GM12878 (cell line): ENCODE measurements around the gene SLC37A1. TPM values are rescaled to one million over a fixed set of nuclear protein-coding genes. Genes with fewer than 3 reads are reported as not detected.

Source experiments
- ATAC-seq: fragments of 200-7000 bp; cut with Tn5 transposase; 3 replicates; pipeline ENCODE4 v1.9.1; 2020; ENCODE audit warnings: mild to moderate bottlenecking, moderate library complexity
- BruUV-seq: library from RNA; stranded (reverse); fragments of 400-500 nt; replicated peaks from 2 replicates; lab custom pipeline; 2021; lab: Mats Ljungman, UMichigan
- CTCF ChIA-PET: fragments of 300-600 bp; sonication (Branson Sonifier 250); formaldehyde crosslinking; extraction: SDS; loops from one replicate; lab custom pipeline; 2021; ENCODE audit warnings: inconsistent platforms; lab: Yijun Ruan, JAX
- POLR2A ChIA-PET: fragments of 350-600 bp; formaldehyde crosslinking; extraction: SDS; loops from one replicate; lab custom pipeline; 2021; ENCODE audit warnings: inconsistent platforms; lab: Charles Lee
- RAD21 ChIA-PET: fragments of 300-600 bp; sonication (Branson Sonifier 250); formaldehyde crosslinking; loops from one replicate; lab custom pipeline; 2023; ENCODE audit warnings: antibody characterized with exemption; ENCODE audit not compliant: unreplicated experiment; lab: Charles Lee
- SMC1A ChIA-PET: fragments of 300-600 bp; sonication (Branson Sonifier 250); formaldehyde crosslinking; loops from one replicate; lab custom pipeline; 2023; ENCODE audit not compliant: unreplicated experiment, uncharacterized antibody; lab: Charles Lee
- DNase-seq: peaks from one replicate; pipeline ENCODE4 v3.0.0-alpha.2; 2011; ENCODE audit warnings: low read depth, low spot score
- FAIRE-seq: peaks from 3 replicates; lab custom pipeline; 2011; peaks lifted over from hg19 to GRCh38; lab: Jason Lieb, UNC
- H2AFZ ChIP-seq: 2 replicates; pipeline ENCODE4 v1.6.0; 2011; ENCODE audit warnings: low read depth, low read length, control low read depth; ENCODE audit not compliant: control insufficient read depth
- H3K27ac ChIP-seq: 2 replicates; pipeline ENCODE4 v1.5.1; 2011; ENCODE audit warnings: control low read depth; ENCODE audit not compliant: control insufficient read depth, insufficient read depth
- H3K27me3 ChIP-seq, 2 experiments: replicated peaks in 1 of 2; 2 replicates each; pipeline versions ENCODE4 v1.6.0 to v1.6.1; 2011; ENCODE audit warnings: low read length in 1 of 2; ENCODE audit not compliant: control insufficient read depth in 2 of 2, insufficient read depth in 2 of 2
- H3K36me3 ChIP-seq, 2 experiments: 2 replicates each; pipeline ENCODE4 v1.5.1; 2011; ENCODE audit warnings: low read length in 1 of 2; ENCODE audit not compliant: control insufficient read depth in 2 of 2, insufficient read depth in 2 of 2
- H3K4me1 ChIP-seq: 2 replicates; pipeline ENCODE4 v1.6.1; 2011; ENCODE audit warnings: mild to moderate bottlenecking, low read length, moderate library complexity, mixed read lengths; ENCODE audit not compliant: control insufficient read depth, insufficient read depth
- H3K4me2 ChIP-seq: 2 replicates; pipeline ENCODE4 v1.6.0; 2011; ENCODE audit warnings: control low read depth; ENCODE audit not compliant: control insufficient read depth, insufficient read depth
- H3K4me3 ChIP-seq: fragments of 200-600 bp; sonication (generic); 2 replicates; pipeline ENCODE4 v1.5.1; 2016
- H3K79me2 ChIP-seq: 2 replicates; pipeline ENCODE4 v1.6.0; 2011; ENCODE audit warnings: low read length; ENCODE audit not compliant: control insufficient read depth, insufficient read depth
- H3K9ac ChIP-seq: 2 replicates; pipeline ENCODE4 v1.8.0; 2011; ENCODE audit warnings: low read length, control low read depth, mixed read lengths; ENCODE audit not compliant: control insufficient read depth, insufficient read depth
- H3K9me3 ChIP-seq: replicated peaks from 3 replicates; pipeline ENCODE4 v1.5.1; 2011; ENCODE audit warnings: mild to moderate bottlenecking, low read length; ENCODE audit not compliant: control insufficient read depth, insufficient read depth
- H4K20me1 ChIP-seq: 2 replicates; pipeline ENCODE4 v1.6.0; 2011; ENCODE audit not compliant: control insufficient read depth, insufficient read depth
- KDM1A ChIP-seq: fragments of 200-600 bp; sonication (generic); IDR thresholded peaks from 2 replicates; pipeline ENCODE4 v1.6.1; 2016; ENCODE audit warnings: borderline replicate concordance
- MEF2B ChIP-seq: fragments of 450-650 bp; IDR thresholded peaks from 2 replicates; pipeline ENCODE4 v1.6.1; 2018; ENCODE audit warnings: mild to moderate bottlenecking, moderate library complexity; ENCODE audit not compliant: partially characterized antibody, poor library complexity, severe bottlenecking
- NR2C2 ChIP-seq: IDR thresholded peaks from 2 replicates; pipeline ENCODE4 v1.6.1; 2011; ENCODE audit warnings: borderline replicate concordance, low read depth; ENCODE audit not compliant: control insufficient read depth, insufficient read length
- RELA ChIP-seq: fragments of 450-650 bp; IDR thresholded peaks from 2 replicates; pipeline ENCODE4 v1.8.0; 2014; ENCODE audit warnings: borderline replicate concordance; ENCODE audit not compliant: partially characterized antibody
- SIX5 ChIP-seq: IDR thresholded peaks from 2 replicates; pipeline ENCODE4 v1.6.1; 2011; ENCODE audit warnings: mild to moderate bottlenecking, low read depth, low read length, moderate library complexity; ENCODE audit not compliant: severe bottlenecking
- SMARCA5 ChIP-seq: fragments of 450-650 bp; IDR thresholded peaks from 2 replicates; pipeline ENCODE4 v1.6.1; 2017; ENCODE audit warnings: mild to moderate bottlenecking
- SPI1 ChIP-seq: IDR thresholded peaks from 2 replicates; pipeline ENCODE4 v1.6.1; 2011; ENCODE audit warnings: low read depth, mild to moderate bottlenecking, low read length, moderate library complexity, borderline replicate concordance; ENCODE audit not compliant: insufficient read depth
- SUPT20H ChIP-seq: IDR thresholded peaks from 2 replicates; pipeline ENCODE4 v1.6.1; 2011; ENCODE audit warnings: low read depth, mild to moderate bottlenecking, low read length, moderate library complexity, borderline replicate concordance; ENCODE audit not compliant: control insufficient read depth
- WGBS: methylation state at CpG from one replicate; pipeline ENCODE4 v1.1.6; 2016; ENCODE audit warnings: low lambda C conversion rate; ENCODE audit not compliant: insufficient replicate concordance, insufficient coverage; ENCODE audit errors: missing lambda C conversion rate; 5-methylcytosine and 5-hydroxymethylcytosine counted together
- in situ Hi-C: fragments of 300-500 bp; cut with MboI; formaldehyde crosslinking; loops from 9 replicates; pipeline ENCODE4 v1.14.3; 2018; ENCODE audit warnings: mixed read lengths
- intact Hi-C: fragments of 100-400 bp; cut with micrococcal nuclease; formaldehyde crosslinking; loops from one replicate; pipeline ENCODE4 v1.14.2; 2022; ENCODE audit not compliant: unreplicated experiment
- polyA plus RNA-seq, 11 experiments: library from polyadenylated mRNA; depleted of rRNA in 4 of 11; unstranded in 6 of 11; stranded (reverse) in 5 of 11; fragments of >200 nt; fragmentation: Nextera tagmentation in 4 of 11; fragmentation: Illumina TruSeq in 1 of 11; extraction: Ambion mirVana in 4 of 11; extraction: Trizol in 1 of 11; gene quantifications; 1 replicate in 1 of 11; 2 replicates in 10 of 11; pipeline versions ENCODE4 v1.2.1 to v1.2.3, GENCODE V29; 2011 to 2016; ENCODE audit warnings: inconsistent platforms in 2 of 11, missing spikeins in 2 of 11, low read depth in 1 of 11
- total RNA-seq, 4 experiments: library from RNA; depleted of rRNA in 3 of 4; stranded (reverse); fragments of >200 nt in 3 of 4; fragmentation: Illumina TruSeq in 1 of 4; extraction: Trizol in 1 of 4; gene quantifications; 2 replicates each; pipeline versions ENCODE4 v1.2.1 to v1.2.3, GENCODE V29; 2013 to 2021
- TF ChIP-seq, protein P1 (sequence below): fragments of 450-650 bp; IDR thresholded peaks from 2 replicates; pipeline ENCODE4 v1.6.1; 2018; ENCODE audit warnings: borderline replicate concordance, mild to moderate bottlenecking; ENCODE audit not compliant: partially characterized antibody

SLC37A1 gene
- total and polyA plus RNA-seq, 10 of the 15 experiments (the other 5 are each of a cell fraction or from before 2014, with no cell fraction given): 1.1 to 35.5 (median 24.4) TPM

- intact Hi-C loops: loop anchor here (5.0 kb wide), 1 partner anchor 301 kb away; no protein-coding TSS in a partner anchor
These were observed 25.0 kb downstream of the SLC37A1 start for GRCh38 chr21:42538479-42539275.

More at GRCh38 chr21:42538479-42539275, 25.0 kb downstream of the SLC37A1 start:
- H3K4me1 ChIP-seq: peaks cover 37% of the 10 kb centered on the region
- ATAC-seq (no peak), DNase-seq (no peak), FAIRE-seq (no peak)
- no peak overlapping the region for H3K4me2 ChIP-seq
- TF ChIP-seq RELA (no peak), NR2C2 (no peak), SUPT20H (no peak), SPI1 (no peak), MEF2B (no peak), SMARCA5 (no peak), SIX5 (no peak), KDM1A (no peak)
- TF ChIP-seq, protein P1, sequence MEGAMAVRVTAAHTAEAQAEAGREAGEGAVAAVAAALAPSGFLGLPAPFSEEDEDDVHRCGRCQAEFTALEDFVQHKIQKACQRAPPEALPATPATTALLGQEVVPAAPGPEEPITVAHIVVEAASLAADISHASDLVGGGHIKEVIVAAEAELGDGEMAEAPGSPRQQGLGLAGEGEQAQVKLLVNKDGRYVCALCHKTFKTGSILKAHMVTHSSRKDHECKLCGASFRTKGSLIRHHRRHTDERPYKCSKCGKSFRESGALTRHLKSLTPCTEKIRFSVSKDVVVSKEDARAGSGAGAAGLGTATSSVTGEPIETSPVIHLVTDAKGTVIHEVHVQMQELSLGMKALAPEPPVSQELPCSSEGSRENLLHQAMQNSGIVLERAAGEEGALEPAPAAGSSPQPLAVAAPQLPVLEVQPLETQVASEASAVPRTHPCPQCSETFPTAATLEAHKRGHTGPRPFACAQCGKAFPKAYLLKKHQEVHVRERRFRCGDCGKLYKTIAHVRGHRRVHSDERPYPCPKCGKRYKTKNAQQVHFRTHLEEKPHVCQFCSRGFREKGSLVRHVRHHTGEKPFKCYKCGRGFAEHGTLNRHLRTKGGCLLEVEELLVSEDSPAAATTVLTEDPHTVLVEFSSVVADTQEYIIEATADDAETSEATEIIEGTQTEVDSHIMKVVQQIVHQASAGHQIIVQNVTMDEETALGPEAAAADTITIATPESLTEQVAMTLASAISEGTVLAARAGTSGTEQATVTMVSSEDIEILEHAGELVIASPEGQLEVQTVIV: no peak
- no peak overlapping the region for H3K4me3 ChIP-seq
- in situ Hi-C loops: loop anchor here (5.0 kb wide), 3 partner anchors 231 to 391 kb away; no protein-coding TSS in a partner anchor
- ChIA-PET POLR2A (interaction anchor here (1.2 to 6.0 kb wide), 5 partner anchors 8 to 80 kb away, joined by 3 to 71 read pairs (median 5); no protein-coding TSS in a partner anchor), SMC1A (interaction anchor here (0.8 to 9.1 kb wide), 13 partner anchors 15 to 393 kb away, joined by 3 to 268 read pairs (median 4); no protein-coding TSS in a partner anchor), RAD21 (interaction anchor here (0.5 to 6.6 kb wide), 15 partner anchors 24 to 683 kb away, joined by 3 to 146 read pairs (median 3); no protein-coding TSS in a partner anchor), CTCF (interaction anchor here (1.2 to 7.6 kb wide), 12 partner anchors 10 to 393 kb away, joined by 3 to 168 read pairs (median 38); no protein-coding TSS in a partner anchor)
- no TSS peak for BruUV-seq
- no peaks in the 10 kb centered on the region for H3K9me3 ChIP-seq
- no peak overlapping the region for H2AFZ ChIP-seq
- no peaks in the 10 kb centered on the region for H3K27me3 ChIP-seq
- no peak overlapping the region for H3K27ac ChIP-seq
- H4K20me1 ChIP-seq: no peaks in the 10 kb centered on the region
- 84% methylated on average over 10 of the region's 10 CpGs for WGBS
- H3K79me2 ChIP-seq: peaks cover 6% of the 10 kb centered on the region
- no peak overlapping the region for H3K9ac ChIP-seq
- H3K36me3 ChIP-seq: peaks cover 14 to 20% of the 10 kb centered on the region in 2 experiments
